Keratinocyte (primary cell): ENCODE data around the gene CGRRF1.

Source experiments
- CTCF ChIP-seq, 3 experiments: IDR thresholded peaks in 1 of 3; conservative IDR thresholded peaks in 1 of 3; optimal IDR thresholded peaks in 1 of 3; 2 replicates in 2 of 3; 3 replicates in 1 of 3; pipeline versions ENCODE3 to v1.5.1; 2011; ENCODE audit warnings: low read length in 3 of 3, mild to moderate bottlenecking in 3 of 3, moderate library complexity in 2 of 3, control low read depth in 1 of 3, inconsistent platforms in 1 of 3; ENCODE audit not compliant: insufficient read depth in 2 of 3; ENCODE audit errors: extremely low read depth in 1 of 3
- EZH2 ChIP-seq: IDR thresholded peaks from one replicate; pipeline ENCODE4 v1.6.1; 2012; ENCODE audit warnings: inconsistent platforms, mild to moderate bottlenecking, low read length, moderate library complexity

GRCh38 chr14:54555651-54556050, 45.9 kb downstream of the CGRRF1 start:
- TF ChIP-seq EZH2 (no peak), CTCF (optimal IDR thresholded peaks at IDR 0.05 in 1 of 3, IDR thresholded peaks at IDR 0.05 in 1 of 3, conservative IDR thresholded peaks at IDR 0.05 in 1 of 3; ENCODE audit: extremely low read depth in 1 of 3, insufficient read depth in 2 of 3, low read length in 3 of 3) (peak in 1 of 3 experiments; percentile 37)
